Tibial nerve (tissue), 4 donors: ENCODE results near the gene GRIN3B.

Experiments used
- EP300 ChIP-seq, 2 donors: sonication (generic); formaldehyde crosslinking; IDR thresholded peaks; one replicate each; pipeline ENCODE4 v1.6.1; 2017; ENCODE audit warnings: antibody characterized with exemption in 2 of 2, mild to moderate bottlenecking in 1 of 2
- POLR2A ChIP-seq, 2 donors: fragments of 450-650 bp; IDR thresholded peaks; one replicate each; pipeline ENCODE4 v1.6.1; 2017; ENCODE audit warnings: antibody characterized with exemption in 2 of 2, mild to moderate bottlenecking in 2 of 2, moderate library complexity in 2 of 2
- TF ChIP-seq, protein P1 (sequence below), 5 experiments: fragments of 200-600 bp in 3 of 5; fragments of 450-650 bp in 2 of 5; sonication (generic) in 3 of 5; IDR thresholded peaks; one replicate each; pipeline ENCODE4 v1.5.1; 2016 to 2019; ENCODE audit warnings: antibody characterized with exemption in 5 of 5, mild to moderate bottlenecking in 3 of 5, moderate library complexity in 2 of 5

DNA sequence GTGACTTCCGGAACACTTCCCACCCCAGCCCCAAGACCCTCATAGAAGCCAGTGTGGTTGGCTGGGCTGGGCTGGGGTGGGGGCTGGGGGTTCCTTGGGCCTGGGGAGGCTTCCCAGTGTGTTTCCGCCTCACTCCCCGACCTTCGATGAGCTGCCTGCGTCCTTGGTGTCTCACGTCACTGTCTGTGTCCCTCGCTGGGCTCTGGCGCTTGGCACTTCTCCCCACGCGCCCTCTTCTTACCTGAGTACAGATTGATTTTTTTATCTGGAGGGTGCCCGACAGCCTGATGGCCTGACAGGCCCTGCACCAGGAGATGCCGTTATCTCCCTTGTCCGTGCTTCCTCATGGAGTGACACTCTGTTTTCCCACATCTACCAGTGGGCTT lies 7.6 kb upstream of the GRIN3B start:
- TF ChIP-seq, protein P1, sequence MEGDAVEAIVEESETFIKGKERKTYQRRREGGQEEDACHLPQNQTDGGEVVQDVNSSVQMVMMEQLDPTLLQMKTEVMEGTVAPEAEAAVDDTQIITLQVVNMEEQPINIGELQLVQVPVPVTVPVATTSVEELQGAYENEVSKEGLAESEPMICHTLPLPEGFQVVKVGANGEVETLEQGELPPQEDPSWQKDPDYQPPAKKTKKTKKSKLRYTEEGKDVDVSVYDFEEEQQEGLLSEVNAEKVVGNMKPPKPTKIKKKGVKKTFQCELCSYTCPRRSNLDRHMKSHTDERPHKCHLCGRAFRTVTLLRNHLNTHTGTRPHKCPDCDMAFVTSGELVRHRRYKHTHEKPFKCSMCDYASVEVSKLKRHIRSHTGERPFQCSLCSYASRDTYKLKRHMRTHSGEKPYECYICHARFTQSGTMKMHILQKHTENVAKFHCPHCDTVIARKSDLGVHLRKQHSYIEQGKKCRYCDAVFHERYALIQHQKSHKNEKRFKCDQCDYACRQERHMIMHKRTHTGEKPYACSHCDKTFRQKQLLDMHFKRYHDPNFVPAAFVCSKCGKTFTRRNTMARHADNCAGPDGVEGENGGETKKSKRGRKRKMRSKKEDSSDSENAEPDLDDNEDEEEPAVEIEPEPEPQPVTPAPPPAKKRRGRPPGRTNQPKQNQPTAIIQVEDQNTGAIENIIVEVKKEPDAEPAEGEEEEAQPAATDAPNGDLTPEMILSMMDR (IDR thresholded peaks at IDR 0.05), result no peak
- TF ChIP-seq EP300 (IDR thresholded peaks at IDR 0.05) (no peak), POLR2A (IDR thresholded peaks at IDR 0.05) (no peak)
